ENCODE data around the gene MPPED1. TPM values are rescaled to one million over a fixed set of nuclear protein-coding genes. Genes with fewer than 3 reads are reported as not detected.

Gene MPPED1
- total RNA-seq, 2 donors from 2014 or later: not detected

DNA sequence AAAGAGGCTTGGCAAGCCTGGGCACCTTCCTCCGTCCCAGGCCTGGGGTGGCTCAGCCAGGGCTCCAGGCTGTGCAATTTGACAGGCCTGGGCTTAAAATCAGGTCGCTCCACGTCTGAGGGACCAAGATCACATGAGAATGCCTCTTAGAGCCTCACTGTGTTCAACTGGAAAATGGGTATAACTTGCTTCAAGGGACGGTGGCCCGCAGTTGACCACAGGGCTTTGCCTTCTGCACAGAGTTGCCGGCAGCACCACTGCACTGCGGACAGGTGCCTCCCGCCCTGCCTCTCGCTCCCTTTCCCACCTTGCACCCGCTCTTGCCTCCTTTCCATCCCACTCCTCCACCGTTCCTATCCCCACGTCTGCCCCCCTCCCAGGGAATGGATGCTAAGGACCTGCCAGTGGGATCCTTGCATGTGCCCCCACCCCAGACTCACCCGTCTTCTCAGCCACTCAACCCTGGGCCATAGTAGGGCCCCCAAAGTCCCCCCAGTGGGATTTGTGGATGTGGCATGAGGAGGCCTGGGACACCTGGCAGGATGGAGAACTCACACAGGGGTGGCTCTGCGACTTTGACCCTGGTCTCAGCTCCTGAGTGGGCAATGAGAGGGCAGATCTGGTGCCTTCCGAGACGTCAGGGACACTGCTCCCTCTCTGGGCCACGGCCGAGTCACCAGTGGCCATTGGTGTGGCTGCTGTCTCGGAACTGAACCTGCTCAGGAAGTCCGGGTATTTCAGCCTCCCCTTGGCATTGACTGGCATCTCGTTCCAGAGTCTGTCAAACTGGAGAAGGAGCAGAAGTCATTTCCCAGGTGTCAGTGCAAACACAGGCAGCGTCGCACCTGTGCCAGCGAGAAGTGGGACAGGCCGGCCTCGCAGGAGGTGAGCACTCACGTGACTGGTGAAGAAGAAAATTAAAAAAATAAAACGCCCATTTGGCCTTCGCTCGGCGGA lies 128.0 kb downstream of the MPPED1 start:
- Mint-ChIP-seq H3K27me3 (peaks cover 0 to 15% of the 10 kb centered on the region in 2 donors), H3K4me1 (ENCODE audit: low read depth in 2 of 2) (no peaks in the 10 kb centered on the region), H3K4me3 (no peak overlapping the region), H3K27ac (no peak overlapping the region), H3K9me3 (no peaks in the 10 kb centered on the region), H3K36me3 (no peaks in the 10 kb centered on the region)
- DNase-seq (ENCODE audit: low spot score) (no peak), ATAC-seq (no peak)

GRCh38 chr22:43540529-43540923 lies 128.7 kb downstream of the MPPED1 start:
- Mint-ChIP-seq H3K36me3 (no peaks in the 10 kb centered on the region), H3K27ac (no peak overlapping the region), H3K9me3 (no peaks in the 10 kb centered on the region), H3K4me3 (no peak overlapping the region), H3K4me1 (ENCODE audit: low read depth in 2 of 2) (no peaks in the 10 kb centered on the region), H3K27me3 (peaks cover 0 to 15% of the 10 kb centered on the region in 2 donors)
- DNase-seq (ENCODE audit: low spot score) (no peak), ATAC-seq (no peak)

- H3K9me3 Mint-ChIP-seq: no peaks in the 10 kb centered on the region
- no peak for ATAC-seq
- no peaks in the 10 kb centered on the region for H3K4me1 Mint-ChIP-seq (ENCODE audit: low read depth in 2 of 2)
- peaks cover 0 to 13% of the 10 kb centered on the region in 2 donors for H3K27me3 Mint-ChIP-seq
- H3K36me3 Mint-ChIP-seq: no peaks in the 10 kb centered on the region
- no peak overlapping the region for H3K27ac Mint-ChIP-seq
- no peak for DNase-seq (ENCODE audit: low spot score)
- H3K4me3 Mint-ChIP-seq: no peak overlapping the region
These were observed 129.2 kb downstream of the MPPED1 start for GRCh38 chr22:43541022-43541421.

GRCh38 chr22:43541462-43542407 lies 129.9 kb downstream of the MPPED1 start:
- Mint-ChIP-seq H3K27me3 (peaks cover 0 to 13% of the 10 kb centered on the region in 2 donors), H3K9me3 (no peaks in the 10 kb centered on the region), H3K4me1 (ENCODE audit: low read depth in 2 of 2) (no peaks in the 10 kb centered on the region), H3K36me3 (no peaks in the 10 kb centered on the region), H3K27ac (no peak overlapping the region), H3K4me3 (no peak overlapping the region)
- ATAC-seq (no peak), DNase-seq (ENCODE audit: low spot score) (no peak)

GRCh38 chr22:43542681-43543521 lies 131.1 kb downstream of the MPPED1 start:
- Mint-ChIP-seq H3K27ac (no peak overlapping the region), H3K27me3 (peaks cover 0 to 16% of the 10 kb centered on the region in 2 donors), H3K4me1 (ENCODE audit: low read depth in 2 of 2) (no peaks in the 10 kb centered on the region), H3K9me3 (no peaks in the 10 kb centered on the region), H3K4me3 (no peak overlapping the region), H3K36me3 (no peaks in the 10 kb centered on the region)
- DNase-seq (ENCODE audit: low spot score): no peak
- peak in 1 of 2 donors; percentile 24 for ATAC-seq

DNA sequence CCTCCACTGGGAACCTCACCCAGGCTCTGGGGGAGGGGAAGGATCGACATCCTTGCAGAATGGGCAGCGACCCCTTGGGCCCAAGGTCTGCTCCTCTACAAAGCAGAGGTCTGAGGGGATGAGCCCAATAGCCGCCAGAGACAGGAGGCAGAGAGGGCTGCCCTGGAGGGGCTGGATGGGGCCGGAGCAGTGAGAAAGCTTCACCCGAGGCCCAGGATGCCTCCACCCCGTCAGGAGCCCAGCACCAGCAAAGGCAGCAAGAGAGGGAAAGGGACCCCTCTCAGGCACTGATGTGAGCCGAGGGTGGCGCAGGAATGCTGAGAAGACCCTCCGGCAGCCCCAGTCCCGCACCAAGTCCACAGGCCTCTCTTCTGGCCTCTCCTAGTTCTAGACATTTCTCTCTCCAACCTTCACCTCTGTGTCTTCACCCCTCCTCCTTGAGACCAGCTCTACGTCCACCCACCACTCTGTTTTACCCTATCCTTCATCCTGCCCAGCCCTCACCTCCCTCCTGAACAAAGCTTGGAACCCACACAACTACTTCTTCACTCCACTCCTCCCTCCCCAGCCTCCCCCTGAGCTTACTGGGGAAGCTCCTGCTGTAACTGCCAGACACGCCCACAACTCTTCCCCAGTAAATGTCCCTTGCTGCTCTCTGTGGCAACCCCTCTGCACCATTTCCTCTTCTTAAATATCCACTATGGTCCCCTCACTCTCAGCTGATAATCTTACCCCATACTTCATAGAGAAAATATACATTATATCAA lies 131.9 kb downstream of the MPPED1 start:
- Mint-ChIP-seq H3K27me3 (peaks cover 0 to 12% of the 10 kb centered on the region in 2 donors), H3K9me3 (no peaks in the 10 kb centered on the region), H3K27ac (no peak overlapping the region), H3K4me1 (ENCODE audit: low read depth in 2 of 2) (no peaks in the 10 kb centered on the region), H3K36me3 (no peaks in the 10 kb centered on the region), H3K4me3 (no peak overlapping the region)
- ATAC-seq: peak in 1 of 2 donors; percentile 24
- no peak for DNase-seq (ENCODE audit: low spot score)

DNA sequence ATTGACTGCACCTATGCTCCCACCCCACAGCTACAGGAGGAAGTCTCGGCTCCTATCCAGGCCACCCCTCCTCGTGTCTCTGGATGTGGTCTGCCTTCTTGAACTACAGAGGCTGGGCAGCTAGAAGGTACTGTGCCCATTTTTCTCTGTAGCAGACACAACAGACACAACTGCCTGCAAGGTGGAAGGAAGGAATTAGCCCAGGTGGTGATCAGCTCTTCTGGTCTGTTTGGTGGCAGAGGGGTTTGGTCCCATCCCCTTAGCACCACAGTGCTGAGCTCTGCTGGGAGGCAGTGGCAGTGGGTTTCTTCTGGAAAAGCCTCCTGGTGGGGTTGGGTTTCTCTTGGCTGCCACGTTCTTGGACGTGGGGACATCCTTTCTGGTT lies 132.5 kb downstream of the MPPED1 start:
- ATAC-seq (no peak), DNase-seq (ENCODE audit: low spot score) (no peak)
- no peak overlapping the region for H3K4me3 Mint-ChIP-seq
- no peaks in the 10 kb centered on the region for H3K4me1 Mint-ChIP-seq (ENCODE audit: low read depth in 2 of 2)
- H3K27ac Mint-ChIP-seq: no peak overlapping the region
- peaks cover 0 to 12% of the 10 kb centered on the region in 2 donors for H3K27me3 Mint-ChIP-seq
- no peaks in the 10 kb centered on the region for H3K9me3 Mint-ChIP-seq
- no peaks in the 10 kb centered on the region for H3K36me3 Mint-ChIP-seq

GRCh38 chr22:43546186-43546585 lies 134.4 kb downstream of the MPPED1 start:
- no peak for ATAC-seq
- H3K4me1 Mint-ChIP-seq (ENCODE audit: low read depth in 2 of 2): no peaks in the 10 kb centered on the region
- DNase-seq (ENCODE audit: low spot score): no peak
- peaks cover 0 to 12% of the 10 kb centered on the region in 2 donors for H3K27me3 Mint-ChIP-seq
- H3K36me3 Mint-ChIP-seq: no peaks in the 10 kb centered on the region
- H3K9me3 Mint-ChIP-seq: no peaks in the 10 kb centered on the region
- H3K4me3 Mint-ChIP-seq: no peak overlapping the region
- H3K27ac Mint-ChIP-seq: no peak overlapping the region

DNA sequence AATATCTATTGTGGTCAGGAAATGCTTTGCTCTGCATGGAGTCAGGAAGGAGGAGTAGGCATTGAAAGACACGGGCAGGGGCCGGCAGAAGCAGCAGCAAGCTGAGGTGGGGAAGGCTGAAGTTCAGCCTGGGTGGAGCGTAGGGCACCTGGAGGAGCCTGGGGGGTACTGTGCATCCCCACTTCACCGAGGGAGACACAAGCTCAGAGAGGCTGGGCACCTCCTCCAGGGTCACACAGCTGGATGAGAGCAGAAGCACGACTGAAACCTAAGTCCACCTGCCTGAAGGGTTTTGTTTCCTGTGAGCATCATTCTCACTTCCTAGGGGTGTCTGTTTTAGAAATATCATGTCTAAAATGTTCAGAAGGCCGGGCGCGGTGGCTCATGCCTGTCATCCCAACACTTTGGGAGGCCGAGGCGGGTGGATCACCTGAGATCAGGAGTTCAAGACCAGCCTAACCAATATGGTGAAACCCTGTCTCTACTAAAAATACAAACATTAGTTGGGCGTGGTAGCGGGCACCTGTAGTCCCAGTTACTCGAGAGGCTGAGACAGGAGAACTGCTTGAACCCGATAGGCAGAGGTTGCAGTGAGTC lies 138.3 kb downstream of the MPPED1 start:
- no peaks in the 10 kb centered on the region for H3K36me3 Mint-ChIP-seq
- ATAC-seq: no peak
- DNase-seq (ENCODE audit: low spot score): no peak
- no peak overlapping the region for H3K4me3 Mint-ChIP-seq
- no peaks in the 10 kb centered on the region for H3K4me1 Mint-ChIP-seq (ENCODE audit: low read depth in 2 of 2)
- H3K9me3 Mint-ChIP-seq: no peaks in the 10 kb centered on the region
- H3K27me3 Mint-ChIP-seq: peaks cover 0 to 8% of the 10 kb centered on the region in 2 donors
- H3K27ac Mint-ChIP-seq: no peak overlapping the region

- H3K27me3 Mint-ChIP-seq: peaks cover 0 to 12% of the 10 kb centered on the region in 2 donors
- no peak overlapping the region for H3K4me3 Mint-ChIP-seq
- no peaks in the 10 kb centered on the region for H3K4me1 Mint-ChIP-seq (ENCODE audit: low read depth in 2 of 2)
- H3K36me3 Mint-ChIP-seq: no peaks in the 10 kb centered on the region
- H3K27ac Mint-ChIP-seq: no peak overlapping the region
- DNase-seq (ENCODE audit: low spot score): no peak
- no peaks in the 10 kb centered on the region for H3K9me3 Mint-ChIP-seq
- no peak for ATAC-seq
These were observed 138.9 kb downstream of the MPPED1 start for GRCh38 chr22:43550672-43551071.

DNA sequence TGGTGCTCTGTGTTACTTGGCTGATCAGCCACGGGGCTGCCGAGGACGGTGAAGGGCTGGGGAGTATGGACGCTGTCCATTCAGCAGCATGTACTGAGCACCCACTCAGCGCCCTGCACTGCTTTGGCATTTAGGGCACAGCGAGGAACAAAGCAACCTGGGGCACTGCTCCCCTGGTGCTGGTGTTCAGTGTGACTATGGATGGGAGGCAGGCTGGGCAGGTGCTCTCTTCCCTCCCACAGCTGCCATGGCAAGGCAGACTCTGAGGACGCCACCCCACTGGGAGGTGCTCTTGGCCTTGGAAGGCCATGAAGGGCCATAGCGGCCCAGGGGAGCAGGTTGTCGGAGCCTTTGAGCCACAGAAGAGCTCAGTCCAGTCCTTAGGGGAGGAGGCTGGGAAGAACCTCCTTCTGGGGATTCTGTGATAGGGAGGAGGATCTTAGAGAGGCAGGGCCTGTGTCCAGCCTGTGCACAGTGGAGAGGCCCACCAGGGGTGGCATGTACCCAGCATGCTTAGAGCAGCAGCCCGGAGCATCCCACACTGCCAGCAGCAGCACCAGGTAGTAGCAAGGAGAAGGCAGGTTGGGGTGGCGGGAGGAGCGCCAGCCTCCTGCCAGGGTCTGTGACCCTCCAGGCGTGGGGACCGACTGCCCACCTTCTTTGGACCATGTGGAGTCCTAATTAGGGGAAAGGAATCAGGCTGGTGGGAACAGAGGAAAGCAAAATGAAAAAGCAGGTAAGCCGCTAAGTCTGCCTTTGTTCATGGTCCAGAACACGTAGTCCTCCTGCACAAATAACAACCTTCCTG lies 141.8 kb downstream of the MPPED1 start:
- DNase-seq (ENCODE audit: low spot score): no peak
- H3K4me1 Mint-ChIP-seq (ENCODE audit: low read depth in 2 of 2): no peaks in the 10 kb centered on the region

DNA sequence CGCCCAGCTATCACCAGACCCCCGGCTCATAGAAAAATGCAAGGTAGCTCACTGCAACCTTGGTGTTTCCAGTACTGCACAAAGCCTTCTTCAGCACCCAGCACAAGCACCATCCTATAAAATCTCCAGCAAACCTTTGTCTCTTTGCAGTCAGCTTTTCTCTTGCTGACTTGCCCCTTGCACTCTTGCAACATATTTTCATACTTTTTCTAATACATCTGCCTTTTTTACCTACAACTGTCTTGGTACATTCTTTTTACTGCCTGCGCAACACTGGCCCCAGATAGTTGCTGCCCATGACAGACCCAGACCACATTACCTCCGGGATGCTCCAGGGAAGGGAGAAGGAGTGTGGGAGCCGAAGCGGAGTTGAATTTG lies 142.4 kb downstream of the MPPED1 start:
- no peaks in the 10 kb centered on the region for H3K9me3 Mint-ChIP-seq
- H3K27me3 Mint-ChIP-seq: peaks cover 0 to 10% of the 10 kb centered on the region in 2 donors
- DNase-seq (ENCODE audit: low spot score): no peak
- no peak for ATAC-seq
- H3K4me3 Mint-ChIP-seq: no peak overlapping the region
- no peaks in the 10 kb centered on the region for H3K4me1 Mint-ChIP-seq (ENCODE audit: low read depth in 2 of 2)
- H3K36me3 Mint-ChIP-seq: no peaks in the 10 kb centered on the region
- H3K27ac Mint-ChIP-seq: no peak overlapping the region

More for the DNA sequence above, 141.8 kb downstream of the MPPED1 start:
- H3K36me3 Mint-ChIP-seq: no peaks in the 10 kb centered on the region
- peak in 1 of 2 donors; percentile 60 for ATAC-seq
- peaks cover 0 to 10% of the 10 kb centered on the region in 2 donors for H3K27me3 Mint-ChIP-seq
- H3K9me3 Mint-ChIP-seq: no peaks in the 10 kb centered on the region
- no peak overlapping the region for H3K4me3 Mint-ChIP-seq
- no peak overlapping the region for H3K27ac Mint-ChIP-seq

Measured in natural killer cell treated with Interleukin-12 subunit alpha and Interleukin-12 subunit beta and Interleukin-15 and Interleukin-18, amount 100 ng/mL, for 72 hours (primary cell).